HG03066 (cell line): Measurements from ENCODE around the gene CYB561.
"Not testable (repeated sequence)": the region's sequence is repeated elsewhere in the genome, so short reads cannot be mapped to it uniquely, and the experiment has no call there.

Source experiments
- ATAC-seq: cut with Tn5 transposase; IDR thresholded peaks from one replicate; pipeline ENCODE4 v1.9.1; 2021; ENCODE audit warnings: low read depth; ENCODE audit not compliant: unreplicated experiment

CYB561 gene

DNA sequence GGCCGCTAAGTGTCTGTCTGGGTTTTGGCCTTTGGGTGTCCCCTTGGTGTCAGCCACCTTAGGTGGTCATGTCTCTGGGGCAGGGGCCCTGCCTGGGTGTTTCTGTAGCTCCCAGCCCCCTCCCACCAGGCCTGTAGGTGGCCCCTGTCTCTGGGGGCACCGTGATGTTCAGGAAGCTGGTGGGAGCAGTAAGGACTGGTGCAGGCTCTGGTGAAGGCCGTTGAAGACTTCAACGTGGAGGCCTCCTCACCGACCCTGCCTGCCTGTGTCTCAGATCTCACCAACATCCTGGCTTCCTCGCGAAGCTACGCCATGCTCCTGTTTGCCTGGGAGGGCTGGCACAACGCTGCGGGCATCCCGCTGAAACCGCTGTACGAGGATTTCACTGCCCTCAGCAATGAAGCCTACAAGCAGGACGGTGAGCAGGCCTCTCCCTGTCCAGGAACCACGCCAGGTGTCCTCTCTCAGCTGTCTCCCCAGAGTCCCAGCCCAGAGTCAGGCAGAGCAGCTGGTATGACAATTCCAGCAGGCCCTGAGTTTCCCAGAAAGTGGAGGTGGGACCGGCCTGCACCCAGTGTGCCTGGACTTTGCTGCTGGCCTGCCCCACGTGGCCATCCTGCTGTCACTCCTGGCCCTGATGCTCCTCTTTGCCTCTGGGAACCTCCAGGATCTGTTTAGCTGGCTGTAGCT lies 33.5 kb upstream of the CYB561 start:
- no peak for ATAC-seq

DNA sequence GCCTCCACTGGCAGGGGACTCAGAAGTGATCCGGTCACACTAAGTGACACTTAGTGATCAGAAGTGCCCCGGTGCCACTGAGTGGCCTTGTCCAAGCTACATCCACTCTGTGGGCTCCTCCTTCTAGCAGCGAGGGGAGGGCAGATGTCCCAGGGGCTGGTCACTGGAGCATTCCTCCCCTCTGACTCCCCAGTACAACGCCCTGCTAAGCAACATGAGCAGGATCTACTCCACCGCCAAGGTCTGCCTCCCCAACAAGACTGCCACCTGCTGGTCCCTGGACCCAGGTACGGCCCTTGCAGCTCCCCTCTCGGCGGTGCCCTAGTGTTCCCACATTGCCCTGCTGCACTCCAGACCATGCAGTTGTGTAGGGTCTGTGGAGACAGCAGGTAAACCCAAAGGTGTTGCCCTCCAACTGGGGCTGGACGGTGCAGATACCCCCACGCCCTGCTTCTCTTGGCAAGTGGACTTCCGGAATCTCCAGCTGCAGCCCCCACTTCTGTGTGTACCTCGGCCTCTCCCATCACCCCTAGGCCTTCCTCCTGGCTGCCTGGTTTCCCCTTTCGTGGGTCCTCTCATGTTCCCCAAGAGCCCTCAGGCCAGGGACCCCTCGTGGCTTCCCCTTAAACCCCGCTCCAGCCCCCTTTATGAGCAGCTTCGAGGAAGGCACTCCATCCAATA lies 32.8 kb upstream of the CYB561 start:
- ATAC-seq, result no peak

DNA sequence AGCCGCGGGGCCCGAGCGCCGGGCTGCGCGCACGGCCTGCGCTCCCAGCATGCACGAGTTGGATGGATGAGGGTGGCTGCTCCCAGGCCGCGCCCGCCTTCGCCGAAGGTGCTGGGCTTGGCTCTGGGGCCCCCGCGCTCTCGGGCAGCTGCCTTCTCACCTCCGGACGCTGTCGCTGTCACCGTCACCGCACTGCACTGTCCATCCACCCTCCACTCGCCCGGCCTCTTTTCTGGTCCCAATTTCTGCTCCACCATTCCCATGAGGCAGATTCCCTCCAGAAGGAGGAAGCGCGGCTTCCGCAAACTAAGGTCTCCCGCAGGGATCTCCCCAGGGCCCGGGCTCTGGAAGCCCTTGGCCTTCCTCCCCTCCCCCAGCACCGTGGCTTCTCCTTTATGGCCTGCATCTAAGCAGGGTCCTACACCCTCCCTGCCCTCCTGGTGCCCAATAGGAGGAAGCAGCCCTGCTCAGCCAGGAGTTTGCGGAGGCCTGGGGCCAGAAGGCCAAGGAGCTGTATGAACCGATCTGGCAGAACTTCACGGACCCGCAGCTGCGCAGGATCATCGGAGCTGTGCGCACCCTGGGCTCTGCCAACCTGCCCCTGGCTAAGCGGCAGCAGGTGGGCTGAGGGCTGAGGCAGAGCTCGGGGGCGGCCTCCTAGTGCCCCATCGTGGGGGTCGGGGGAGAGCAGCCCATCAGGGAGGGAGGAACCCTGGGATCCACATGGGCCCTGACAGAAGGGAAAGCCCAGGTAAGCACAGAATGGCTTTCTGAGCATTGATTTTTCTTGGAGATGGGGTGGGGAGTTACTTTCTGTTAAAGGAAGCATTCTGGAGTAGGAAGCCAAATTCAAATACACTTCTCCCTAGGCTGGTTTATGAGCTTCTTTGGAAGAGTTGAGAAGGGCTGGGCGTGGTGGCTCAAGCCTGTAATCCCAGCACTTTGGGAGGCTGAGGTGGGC lies 31.7 kb upstream of the CYB561 start:
- no peak for ATAC-seq

DNA sequence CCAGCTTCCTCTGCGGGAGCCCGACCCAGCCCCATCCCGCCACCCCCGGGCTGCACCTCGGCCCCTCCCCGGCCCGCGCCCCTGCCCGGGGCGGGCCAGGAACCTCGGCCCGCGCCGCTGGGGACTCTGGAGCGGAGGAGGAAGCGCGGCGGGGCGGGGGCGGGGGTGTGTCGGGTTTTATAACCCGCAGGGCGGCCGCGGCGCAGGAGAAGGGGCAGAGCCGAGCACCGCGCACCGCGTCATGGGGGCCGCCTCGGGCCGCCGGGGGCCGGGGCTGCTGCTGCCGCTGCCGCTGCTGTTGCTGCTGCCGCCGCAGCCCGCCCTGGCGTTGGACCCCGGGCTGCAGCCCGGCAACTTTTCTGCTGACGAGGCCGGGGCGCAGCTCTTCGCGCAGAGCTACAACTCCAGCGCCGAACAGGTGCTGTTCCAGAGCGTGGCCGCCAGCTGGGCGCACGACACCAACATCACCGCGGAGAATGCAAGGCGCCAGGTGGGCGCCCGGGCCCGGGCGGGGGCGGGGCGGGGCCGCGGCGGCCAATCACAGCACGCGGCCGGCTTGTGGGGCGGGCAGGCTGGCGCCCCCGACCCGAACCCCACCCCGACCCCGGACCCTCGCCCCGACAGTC lies 30.9 kb upstream of the CYB561 start, which contains the start of gene ACE:
Gene ACE, plus strand, starts transcription at position 208 of the 626 bp plus-strand sequence. Its CDS starts 34 bp downstream, at position 242.
- no peak for ATAC-seq

DNA sequence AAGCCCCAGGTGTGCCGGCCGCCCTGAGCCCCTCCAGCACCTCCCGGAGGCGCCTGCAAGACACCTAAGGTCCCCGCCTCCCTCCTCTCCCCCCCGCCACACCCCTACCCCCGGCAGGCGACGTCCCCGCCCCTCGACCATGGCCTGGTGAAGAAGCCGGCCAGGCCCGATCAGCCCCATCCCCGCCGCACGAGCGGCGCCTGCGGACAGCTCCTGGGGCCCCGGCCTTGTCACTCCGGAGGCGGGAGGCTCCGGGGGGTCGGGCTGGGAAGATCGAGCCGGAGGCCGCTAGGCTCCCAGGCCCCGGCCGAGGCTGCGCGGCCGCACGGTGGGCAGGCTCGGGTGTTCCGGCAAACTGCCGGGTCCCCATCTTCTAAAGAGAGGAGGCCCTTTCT lies 30.4 kb upstream of the CYB561 start:
- no peak for ATAC-seq

DNA sequence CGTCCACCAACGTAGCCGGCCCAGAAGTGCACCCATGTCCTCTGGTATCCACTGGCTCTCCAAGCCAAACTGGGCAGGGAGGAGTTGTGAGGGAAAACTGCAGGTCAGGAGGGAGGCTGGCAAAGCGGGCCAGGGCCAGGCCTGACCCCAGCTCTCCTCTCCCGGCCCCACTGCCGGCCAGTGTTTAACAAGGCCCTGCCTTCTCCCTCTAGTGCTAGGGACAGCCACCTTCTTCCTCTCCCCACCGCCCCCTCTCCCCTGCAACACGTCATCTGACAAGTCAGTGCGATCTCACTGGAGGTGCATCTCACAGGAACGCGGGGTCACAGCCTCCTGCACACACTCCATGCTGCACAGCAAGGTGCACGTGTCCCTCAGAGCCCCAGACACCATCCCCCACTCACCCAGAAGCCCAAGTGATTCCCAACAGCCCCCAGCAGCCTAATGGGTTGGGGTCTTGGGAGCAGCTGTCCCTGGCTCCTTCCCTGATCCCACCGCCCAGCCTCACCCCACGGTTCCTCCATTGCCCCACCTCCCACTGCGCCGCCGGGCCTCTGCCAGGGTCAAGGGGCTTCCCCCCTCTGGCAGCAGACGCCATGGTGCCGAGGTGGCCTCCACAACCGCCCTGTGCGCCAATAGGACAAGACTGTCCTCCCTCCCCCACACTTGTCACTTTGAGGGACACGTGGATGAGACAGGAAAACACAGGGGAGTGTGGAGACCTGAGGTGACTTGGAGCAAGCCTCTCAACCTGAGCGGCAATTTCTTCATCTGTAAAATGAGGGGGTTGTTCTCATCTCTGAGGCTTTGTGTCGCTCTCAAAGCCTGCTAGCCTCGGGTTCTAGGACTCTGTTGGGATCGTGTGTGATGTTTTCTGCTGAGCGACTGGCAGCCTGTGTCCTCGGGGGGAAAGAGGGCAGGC lies 29.6 kb upstream of the CYB561 start:
- no peak for ATAC-seq

DNA sequence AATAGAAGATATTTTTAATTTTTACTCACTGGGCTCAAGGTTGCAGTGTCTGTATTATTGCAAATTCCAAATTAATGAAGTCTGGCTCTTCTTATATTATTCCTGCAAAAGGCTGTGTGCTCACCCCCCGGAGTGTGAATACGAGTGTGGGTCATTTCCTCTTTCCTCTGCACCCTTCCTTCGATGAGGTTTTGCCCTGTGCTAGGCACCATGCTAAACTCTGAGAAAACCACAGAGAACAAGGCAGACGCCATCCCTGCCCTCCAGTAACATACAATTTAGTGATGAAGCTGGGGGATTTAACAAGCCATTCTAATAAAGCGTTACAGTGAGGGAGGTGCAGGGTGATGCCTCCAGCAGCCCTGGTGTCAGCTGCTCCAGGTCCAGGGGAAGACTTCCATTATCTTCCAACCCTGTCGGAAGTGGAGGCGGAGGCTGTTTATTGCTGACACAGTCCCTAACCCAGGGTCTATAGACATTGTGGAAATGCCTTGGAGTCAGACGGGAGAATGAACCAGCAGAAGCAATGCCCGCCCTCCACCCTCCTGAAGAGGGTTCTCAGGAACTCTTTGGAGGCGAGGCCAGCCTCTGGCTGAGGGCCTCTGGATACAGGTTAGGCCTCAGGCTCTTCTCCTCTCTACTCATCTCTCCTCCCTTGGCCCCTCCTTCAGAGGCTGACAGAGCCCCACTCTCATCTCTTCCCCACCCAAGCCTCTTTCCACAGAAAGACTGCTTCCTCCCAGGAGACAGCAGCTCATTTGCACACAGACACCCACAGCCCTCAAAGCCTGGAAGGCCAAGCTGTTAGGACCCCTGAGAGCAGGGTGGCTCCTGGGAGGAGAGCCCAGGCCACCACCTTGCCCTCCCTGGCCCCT lies 28.7 kb upstream of the CYB561 start:
- ATAC-seq, result no peak

DNA sequence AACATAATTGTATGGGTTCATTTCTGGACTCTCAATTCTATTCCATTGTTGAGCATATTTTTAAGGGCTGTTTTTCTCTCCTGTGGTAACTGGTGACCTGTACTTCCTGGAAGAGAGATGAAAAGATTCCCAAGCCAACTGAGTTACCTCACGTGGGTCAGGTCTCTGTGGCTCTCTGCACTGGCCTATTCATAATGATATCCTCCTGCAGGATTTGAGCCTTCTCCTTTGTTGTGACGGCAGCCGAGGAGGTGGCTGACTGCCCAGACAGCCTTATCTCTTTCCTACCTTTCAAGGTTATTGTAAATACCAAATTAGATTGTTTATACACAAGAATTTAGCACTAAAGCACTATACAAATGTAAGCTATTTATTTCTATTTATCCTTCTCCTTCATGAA lies 28.1 kb upstream of the CYB561 start:
- ATAC-seq, result no peak

DNA sequence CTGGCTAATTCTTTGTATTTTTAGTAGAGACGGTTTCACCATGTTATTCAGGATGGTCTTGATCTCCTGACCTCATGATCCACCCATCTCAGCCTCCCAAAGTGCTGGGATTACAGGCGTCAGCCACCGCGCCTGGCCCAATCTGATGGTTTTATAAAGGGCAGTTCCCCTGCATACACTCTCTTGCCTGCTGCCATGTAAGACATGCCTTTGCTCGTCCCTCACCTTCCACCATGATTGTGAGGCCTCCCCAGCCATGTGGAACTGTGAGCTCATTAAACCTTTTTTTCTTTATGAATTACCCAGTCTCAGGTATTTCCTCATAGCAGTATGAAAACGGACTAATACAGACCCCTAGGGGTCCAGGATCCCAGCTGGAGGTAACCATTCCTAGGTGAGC lies 22.0 kb upstream of the CYB561 start:
- ATAC-seq, result not testable (repeated sequence)

DNA sequence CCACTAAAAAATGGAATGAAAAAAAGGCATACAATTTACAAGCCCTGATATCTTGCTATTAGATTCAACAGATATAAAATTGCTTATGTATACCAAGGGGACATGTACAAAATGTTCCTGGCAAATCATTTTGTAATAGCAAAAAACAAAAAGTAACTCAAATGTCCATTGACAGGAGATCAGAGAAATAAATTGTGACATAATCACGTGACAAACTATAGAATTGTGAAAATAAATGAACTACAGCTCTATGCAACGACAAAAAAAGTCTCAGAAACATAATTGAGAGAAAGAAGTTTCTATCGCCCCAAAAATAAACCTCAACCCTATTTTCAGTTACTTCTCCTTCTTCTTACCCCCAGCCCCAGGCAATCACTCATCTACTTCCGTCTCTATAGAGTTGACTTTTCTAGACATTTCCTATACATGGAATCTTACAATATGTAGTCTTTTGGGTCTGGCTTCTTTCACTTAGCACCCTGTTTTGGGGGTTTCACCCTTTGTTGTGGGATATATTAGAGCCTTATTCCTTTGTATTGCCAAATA lies 18.7 kb upstream of the CYB561 start:
- no peak for ATAC-seq

DNA sequence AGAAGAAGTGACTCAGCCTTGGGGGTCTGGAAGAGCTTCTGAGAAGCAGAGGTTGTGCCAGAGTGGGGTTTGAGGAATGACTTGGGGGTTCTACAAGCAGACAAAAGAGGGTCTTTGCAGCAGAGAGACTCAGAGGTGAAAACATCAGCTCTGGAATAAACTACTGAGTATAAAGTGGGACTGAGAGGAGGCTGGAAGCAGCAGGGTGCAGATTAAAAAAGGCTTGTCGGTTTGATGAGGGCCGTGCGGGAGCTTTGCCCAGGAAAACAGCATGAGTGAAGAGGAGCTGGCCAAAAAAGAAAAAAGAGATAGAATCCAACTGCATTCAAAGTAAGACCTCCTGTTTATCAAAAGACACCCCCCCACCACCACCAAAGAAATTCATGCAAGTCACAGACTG lies 17.7 kb upstream of the CYB561 start:
- no peak for ATAC-seq

DNA sequence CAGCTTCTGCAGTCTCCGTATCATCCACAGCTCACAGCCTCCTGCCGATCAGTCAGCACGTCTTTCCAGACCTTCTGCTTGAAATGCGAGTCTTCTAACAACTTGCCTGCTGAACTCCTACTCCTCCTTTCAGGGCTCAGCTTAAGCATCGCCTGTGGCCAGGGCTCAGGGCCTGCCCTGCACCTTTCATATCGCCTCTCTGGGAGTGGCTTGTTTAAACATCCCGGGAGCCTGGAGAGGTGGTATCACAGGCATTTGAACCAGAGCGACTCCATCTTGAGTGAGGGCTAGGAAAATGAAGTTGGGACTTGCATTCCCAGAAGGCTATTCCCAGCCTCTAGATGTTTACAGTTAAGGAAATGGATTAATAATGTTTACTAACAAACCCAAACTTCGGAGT lies 13.9 kb upstream of the CYB561 start:
- no peak for ATAC-seq

DNA sequence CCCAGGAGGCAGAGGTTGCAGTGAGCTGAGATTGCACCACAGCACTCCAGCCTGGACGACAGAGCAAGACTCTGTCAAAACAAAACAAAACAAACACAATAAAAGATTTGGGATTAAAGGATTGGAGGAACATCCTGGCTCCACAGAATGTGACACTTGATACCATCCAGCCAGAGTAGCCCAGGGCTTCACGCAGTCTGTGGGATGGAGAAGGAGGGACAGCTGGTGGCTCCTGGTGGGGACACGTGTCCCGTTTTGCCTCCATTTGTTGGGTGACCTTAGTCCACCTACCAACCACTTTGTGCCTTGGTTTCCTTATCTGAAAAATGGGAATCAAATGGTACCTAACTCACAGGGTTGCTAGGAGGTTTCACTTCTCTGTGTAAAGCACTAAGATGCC lies 12.4 kb upstream of the CYB561 start:
- no peak for ATAC-seq

DNA sequence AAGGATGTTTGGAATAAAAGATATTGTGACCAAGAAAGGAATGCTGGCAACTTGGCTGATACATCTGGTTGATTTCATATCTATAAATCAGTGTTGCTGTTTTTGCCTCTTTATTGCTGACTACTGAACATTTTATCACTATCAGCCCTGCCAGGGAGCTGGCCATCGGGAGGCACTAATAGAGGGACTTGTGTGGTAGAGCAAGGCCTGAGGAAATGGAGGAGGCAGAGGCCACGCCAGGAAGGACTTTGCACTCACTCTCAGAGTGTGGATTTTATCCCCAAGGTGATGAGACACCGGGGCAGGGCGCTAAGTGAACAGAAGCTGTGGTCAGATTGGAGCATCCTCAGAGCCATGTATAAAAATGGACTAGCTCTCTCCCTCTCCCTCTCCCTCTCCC lies 9.3 kb upstream of the CYB561 start:
- no peak for ATAC-seq

DNA sequence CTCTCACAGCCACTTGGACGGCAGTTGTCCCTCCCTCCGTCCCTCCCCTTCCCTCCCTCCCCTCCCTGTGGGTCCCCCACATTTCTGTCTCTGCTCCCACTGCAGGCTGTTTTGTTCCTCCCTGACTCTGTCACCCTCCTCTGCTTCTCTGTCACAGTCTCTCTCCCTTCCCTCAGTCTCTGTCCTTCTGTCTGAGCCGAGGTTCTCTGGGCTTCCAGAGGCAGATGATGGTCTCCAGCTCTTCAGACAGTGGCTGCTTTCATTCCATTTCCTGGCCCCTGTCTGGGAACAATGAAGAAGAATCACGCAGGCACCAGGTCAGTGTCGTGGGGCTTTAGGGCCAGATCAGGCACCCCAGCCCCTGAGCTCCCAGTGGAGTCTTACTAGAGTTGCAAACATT lies 8.8 kb upstream of the CYB561 start:
- no peak for ATAC-seq

DNA sequence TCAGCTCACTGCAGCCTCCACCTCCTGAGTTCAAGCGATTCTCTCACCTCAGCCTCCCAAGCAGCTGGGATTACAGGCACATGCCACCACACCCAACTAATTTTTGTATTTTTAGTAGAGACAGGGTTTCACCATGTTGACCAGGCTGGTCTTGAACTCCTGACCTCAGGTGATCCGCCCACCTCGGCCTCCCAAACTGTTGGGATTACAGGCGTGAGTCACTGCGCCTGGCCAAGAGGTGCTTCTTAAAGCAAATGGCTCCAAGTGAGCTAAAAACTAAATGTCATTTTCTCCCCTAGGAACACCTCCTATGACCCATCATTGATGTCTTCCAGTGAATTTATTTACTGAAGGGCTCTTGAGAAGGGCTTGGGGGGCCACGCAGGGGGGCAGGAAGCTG lies 8.3 kb upstream of the CYB561 start:
- not testable (repeated sequence) for ATAC-seq

DNA sequence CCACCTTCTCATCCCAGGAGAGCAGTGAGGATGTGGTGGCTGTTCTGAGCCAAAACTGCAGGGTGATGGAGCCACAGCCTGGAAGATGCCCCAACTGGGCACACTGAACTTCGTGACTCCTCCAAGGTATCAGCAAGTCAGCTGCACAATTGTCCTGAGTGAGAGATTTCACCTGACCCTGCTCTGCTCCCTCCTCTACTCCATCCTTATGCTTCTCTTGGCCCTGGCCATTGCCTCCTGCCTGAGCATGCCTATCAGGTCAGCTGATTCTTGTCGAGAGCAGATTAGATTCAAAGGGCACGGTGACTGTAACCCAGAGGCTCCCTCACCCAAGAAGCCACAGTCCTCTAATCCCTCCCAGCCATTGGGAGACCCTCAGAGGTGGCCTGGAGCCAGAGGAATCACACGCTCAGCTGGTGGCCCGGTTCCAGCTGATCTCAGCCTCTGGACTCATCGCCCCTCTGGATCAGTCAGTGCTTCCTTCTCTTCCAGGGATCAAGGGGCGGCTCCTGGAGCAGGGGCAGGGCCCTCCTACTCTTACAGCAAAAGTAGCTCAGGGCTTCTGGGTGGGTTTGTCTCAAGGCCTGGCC lies 7.0 kb upstream of the CYB561 start:
- ATAC-seq, result no peak
